GM21786 (cell line): ENCODE measurements around the gene KMT2C.
"Not testable (repeated sequence)": the region's sequence is repeated elsewhere in the genome, so short reads cannot be mapped to it uniquely, and the experiment has no call there.

Source experiments
- ATAC-seq: cut with Tn5 transposase; IDR thresholded peaks from one replicate; pipeline ENCODE4 v1.9.1; 2021; ENCODE audit not compliant: unreplicated experiment

KMT2C gene

GRCh38 chr7:152362128-152362926 lies 73.5 kb downstream of the KMT2C start:
- no peak for ATAC-seq

- ATAC-seq = no peak
These were observed 80.2 kb downstream of the KMT2C start for GRCh38 chr7:152355474-152356057.

- ATAC-seq = no peak
These were observed 81.7 kb downstream of the KMT2C start for GRCh38 chr7:152354061-152354460.

DNA sequence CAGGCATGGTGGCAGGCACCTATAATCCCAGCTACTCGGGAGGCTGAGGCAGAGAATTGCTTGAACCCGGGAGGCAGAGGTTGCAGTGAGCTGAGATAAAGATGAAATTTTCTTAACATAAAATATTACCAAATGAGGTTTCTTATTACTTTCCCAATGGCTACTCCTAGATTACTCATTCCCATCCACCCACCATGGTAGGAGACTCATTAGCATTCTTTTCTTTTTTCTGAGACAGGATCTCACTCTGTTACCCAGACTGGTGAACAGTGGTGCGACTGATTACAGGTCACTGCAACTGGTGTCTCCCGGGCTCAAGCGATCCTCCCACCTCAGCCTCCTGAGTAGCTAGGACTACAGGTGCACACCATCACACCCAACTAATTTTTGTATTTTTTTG lies 82.5 kb downstream of the KMT2C start:
- not testable (repeated sequence) for ATAC-seq

DNA sequence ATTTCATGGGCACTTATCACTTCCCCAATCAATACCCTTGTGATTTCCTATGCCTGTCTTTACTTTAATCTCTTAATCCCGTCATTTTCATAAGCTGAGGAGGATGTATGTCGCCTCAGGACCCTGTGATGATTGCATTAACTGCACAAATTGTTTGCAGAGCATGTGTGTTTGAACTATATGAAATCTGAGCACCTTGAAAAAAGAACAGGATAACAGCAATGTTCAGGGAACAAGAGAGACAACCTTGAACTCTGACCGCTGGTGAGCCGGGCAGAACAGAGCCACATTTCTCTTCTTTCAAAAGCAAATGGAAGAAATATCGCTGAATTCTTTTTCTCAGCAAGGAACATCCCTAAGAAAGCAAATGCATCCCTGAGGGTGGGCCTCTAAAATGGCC lies 84.1 kb downstream of the KMT2C start:
- not testable (repeated sequence) for ATAC-seq

- ATAC-seq = no peak
These were observed 84.6 kb downstream of the KMT2C start for GRCh38 chr7:152351168-152351567.

- ATAC-seq = no peak
These were observed 87.9 kb downstream of the KMT2C start for GRCh38 chr7:152347888-152348287.

- no peak for ATAC-seq
These were observed 91.5 kb downstream of the KMT2C start for GRCh38 chr7:152344253-152344652.

DNA sequence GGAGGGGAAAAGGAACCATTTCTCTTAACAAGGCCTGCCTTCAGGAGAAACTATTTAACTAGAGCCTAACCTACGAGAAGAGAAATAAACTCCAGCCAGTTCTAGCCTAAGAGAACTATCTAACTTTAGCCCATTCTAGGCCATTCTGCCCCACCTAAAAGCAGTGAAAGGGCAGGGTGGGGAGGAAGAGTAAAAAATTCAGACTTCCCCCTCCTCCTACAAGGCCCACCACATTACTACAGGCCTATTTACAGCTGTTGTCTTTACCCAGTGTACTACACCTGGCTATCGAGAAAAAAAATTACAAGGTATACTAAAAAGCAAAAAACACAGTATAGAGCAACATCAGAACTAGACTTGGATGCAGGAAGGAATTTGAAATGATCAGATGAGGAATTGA lies 93.0 kb downstream of the KMT2C start:
- no peak for ATAC-seq

GRCh38 chr7:152341914-152342236 lies 93.9 kb downstream of the KMT2C start:
- ATAC-seq = no peak

GRCh38 chr7:152341039-152341913 lies 94.5 kb downstream of the KMT2C start:
- ATAC-seq = peak; percentile 51

DNA sequence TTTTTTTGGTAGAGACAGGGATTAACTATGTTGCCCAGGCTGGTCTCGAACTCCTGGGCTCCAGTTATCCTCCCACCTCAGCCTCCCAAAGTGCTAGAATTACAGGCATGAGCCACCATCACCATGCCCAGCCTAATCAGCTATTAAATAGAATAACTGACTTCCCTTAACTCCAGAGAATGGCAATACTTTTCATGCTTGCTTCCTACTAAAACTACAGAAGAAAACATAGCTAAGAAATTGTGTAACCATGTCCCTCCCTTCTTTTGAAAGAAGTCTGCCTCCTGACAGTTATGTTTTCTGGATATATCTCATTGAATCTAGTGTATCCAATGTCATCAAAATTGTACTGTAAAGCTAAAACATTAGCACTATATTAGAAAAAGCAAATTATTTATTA lies 95.6 kb downstream of the KMT2C start:
- no peak for ATAC-seq

- ATAC-seq = no peak
These were observed 97.2 kb downstream of the KMT2C start for GRCh38 chr7:152338561-152338960.

DNA sequence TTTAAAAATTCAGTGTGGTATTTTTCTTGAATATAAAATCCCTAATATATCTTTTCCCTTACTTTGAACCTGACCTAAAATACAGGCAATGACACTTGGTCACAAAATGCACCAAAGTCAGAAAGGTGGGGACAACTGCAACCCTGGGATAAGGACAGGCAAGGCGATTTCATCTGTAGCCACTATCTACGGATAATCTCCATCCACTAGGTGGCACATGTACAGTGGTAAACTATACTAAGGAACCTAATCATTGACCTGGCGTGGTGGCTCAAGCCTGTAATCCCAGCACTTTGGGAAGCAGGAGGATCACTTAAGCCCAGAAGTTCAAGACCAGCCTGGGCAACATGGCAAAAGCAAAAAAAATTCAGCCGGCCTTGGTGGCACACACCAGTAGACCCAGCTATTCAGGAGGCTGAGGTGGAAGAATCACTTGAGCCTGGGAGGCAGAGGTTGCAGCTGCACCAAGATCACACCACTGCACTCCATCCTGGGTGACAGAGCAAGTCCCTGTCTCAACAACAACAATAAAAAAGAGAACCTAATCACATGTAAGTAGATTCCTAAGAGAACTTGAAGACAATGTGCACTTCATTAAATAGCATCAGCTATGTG lies 98.9 kb downstream of the KMT2C start:
- ATAC-seq = peak; percentile 59

DNA sequence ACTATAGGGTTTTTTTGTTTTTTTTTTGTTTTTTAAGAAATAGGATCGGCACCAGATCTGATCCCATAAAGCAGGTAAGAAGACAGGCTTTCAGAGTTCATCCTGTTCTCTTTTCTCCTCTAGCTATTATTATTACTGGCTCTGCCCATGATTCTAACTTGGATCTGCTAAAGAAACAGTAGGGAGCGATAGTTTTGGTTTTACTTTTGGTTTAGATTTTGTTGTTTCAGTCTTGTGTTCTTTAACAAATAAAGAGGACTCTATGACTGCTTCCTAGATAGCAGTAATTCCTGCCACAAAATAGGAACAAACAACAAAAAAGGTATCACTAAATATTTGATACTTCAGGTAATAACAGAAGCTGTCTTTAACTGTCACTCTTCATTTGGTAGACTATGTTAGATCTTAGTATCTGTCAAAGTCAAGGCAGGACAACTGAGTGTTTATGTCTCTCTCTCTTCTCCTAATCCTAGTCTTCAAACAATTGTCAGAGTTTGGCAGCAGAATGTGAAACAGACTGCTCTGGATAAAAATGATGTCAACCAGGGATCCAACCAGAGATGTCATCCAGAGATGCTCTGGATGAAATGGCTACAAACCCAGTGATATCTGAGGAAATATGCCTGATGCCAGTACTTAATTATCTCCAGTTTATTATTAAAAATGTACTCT lies 99.8 kb downstream of the KMT2C start:
- peak; percentile 52 for ATAC-seq

- ATAC-seq = no peak
These were observed 102.7 kb downstream of the KMT2C start for GRCh38 chr7:152333134-152333533.

DNA sequence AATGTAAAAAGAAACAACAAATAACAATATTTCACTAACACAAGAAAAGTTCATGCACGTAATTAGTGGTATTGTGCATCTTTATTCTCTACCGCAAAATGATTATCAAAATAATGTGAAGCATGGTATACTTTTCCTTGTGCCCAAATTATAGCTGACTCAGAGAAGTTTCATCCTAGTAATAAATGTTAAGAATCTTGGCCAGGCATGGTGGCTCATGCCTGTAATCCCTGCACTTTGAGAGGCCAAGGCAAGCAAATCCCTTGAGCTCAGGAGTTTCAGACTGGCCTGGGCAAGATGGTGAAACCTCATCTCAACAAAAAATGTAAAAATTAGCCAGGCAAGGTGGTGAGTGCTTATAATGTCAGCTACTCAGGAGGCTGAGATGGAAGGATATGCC lies 105.0 kb downstream of the KMT2C start:
- no peak for ATAC-seq

GRCh38 chr7:152329469-152329868 lies 106.3 kb downstream of the KMT2C start:
- no peak for ATAC-seq

- ATAC-seq = no peak
These were observed 107.6 kb downstream of the KMT2C start for GRCh38 chr7:152328234-152328633.

GRCh38 chr7:152315845-152316244 lies 120.0 kb downstream of the KMT2C start:
- ATAC-seq = no peak
